Type B pancreatic cell (in vitro differentiated cells): Measurements from ENCODE around the gene RSPH10B. TPM values are rescaled to one million over a fixed set of nuclear protein-coding genes. Genes with fewer than 3 reads are reported as not detected.
A peak's percentile ranks its signal among the peaks of the same experiment; 100 is the strongest.
"Not testable (repeated sequence)": the region's sequence is repeated elsewhere in the genome, so short reads cannot be mapped to it uniquely, and the experiment has no call there.

Source experiments
- DNase-seq: peaks from one replicate; pipeline ENCODE4 v3.0.0; 2021; ENCODE audit warnings: mixed read lengths; ENCODE audit not compliant: unreplicated experiment; ENCODE audit errors: extremely low spot score
- H3K27ac Mint-ChIP-seq: 2 replicates; pipeline ENCODE4 v1.8.0; 2021; ENCODE audit warnings: mild to moderate bottlenecking, mixed read lengths
- H3K27me3 Mint-ChIP-seq: 2 replicates; pipeline ENCODE4 v1.8.0; 2021; ENCODE audit warnings: mixed read lengths
- H3K36me3 Mint-ChIP-seq: 2 replicates; pipeline ENCODE4 v1.8.0; 2021; ENCODE audit warnings: mixed read lengths
- H3K4me1 Mint-ChIP-seq: one replicate; pipeline ENCODE4 v1.8.0; 2021; ENCODE audit warnings: mixed read lengths; ENCODE audit not compliant: unreplicated experiment
- H3K4me3 Mint-ChIP-seq: 2 replicates; pipeline ENCODE4 v1.8.0; 2021; ENCODE audit warnings: mild to moderate bottlenecking, mixed read lengths
- H3K9me3 Mint-ChIP-seq: 2 replicates; pipeline ENCODE4 v1.8.0; 2021; ENCODE audit warnings: mixed read lengths
- CTCF ChIP-seq: fragments of 200-600 bp; sonication (generic); conservative IDR thresholded peaks from 2 replicates; pipeline ENCODE4 v1.5.0; 2021; ENCODE audit warnings: antibody characterized with exemption, mild to moderate bottlenecking
- total RNA-seq: library from RNA; stranded (reverse); gene quantifications from 2 replicates; pipeline ENCODE4 v1.2.1, GENCODE V29; 2021; ENCODE audit warnings: low replicate concordance

Gene RSPH10B
- total RNA-seq, 1 donor from 2014 or later: 0.85 TPM

DNA sequence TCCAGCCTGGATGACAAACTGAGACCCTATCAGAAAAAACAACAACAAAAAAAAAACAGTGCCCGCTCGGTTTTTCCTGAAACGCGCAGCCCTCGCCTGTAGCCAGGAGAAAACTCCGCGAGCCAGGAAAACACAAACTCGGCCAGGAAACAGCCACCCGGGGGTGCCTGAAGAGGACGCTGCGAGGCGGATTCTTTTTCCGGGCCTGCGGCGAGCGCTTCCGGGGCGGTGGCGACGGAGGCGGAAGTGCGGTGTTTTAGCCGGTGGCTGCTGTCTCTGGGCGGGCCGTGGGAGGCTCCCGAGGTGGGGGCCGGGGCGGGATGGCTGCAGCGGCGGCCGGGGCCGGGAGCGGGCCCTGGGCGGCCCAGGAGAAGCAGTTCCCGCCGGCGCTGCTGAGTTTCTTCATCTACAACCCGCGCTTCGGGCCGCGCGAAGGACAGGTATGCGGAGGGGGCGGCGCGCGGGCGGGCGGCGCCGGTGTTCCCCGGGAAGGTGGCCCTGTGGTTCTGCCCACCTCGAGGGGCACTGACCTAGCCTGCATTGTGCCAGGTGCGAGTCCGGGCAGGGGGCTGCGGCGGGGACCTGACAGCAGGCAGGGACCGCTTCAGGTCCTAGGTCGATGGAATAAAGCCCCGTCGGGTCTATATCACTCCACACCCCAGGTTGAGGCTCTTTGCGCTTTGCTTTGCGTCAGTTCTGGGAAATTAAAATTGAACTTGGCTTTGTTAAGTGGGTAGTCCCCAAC, 71.8 kb downstream of the RSPH10B start, which contains the start of gene CCZ1:
Gene CCZ1 (plus strand): TSS at position 254 of the 745 bp plus-strand sequence. CDS start 67 bp downstream, at position 321.
- peak; percentile 38 for TF ChIP-seq CTCF
- peak within 1 kb of the TSS; percentile 86 for H3K4me3 Mint-ChIP-seq
- not testable (repeated sequence) for H3K9me3 Mint-ChIP-seq, H3K27me3 Mint-ChIP-seq, H3K4me1 Mint-ChIP-seq, H3K36me3 Mint-ChIP-seq
- peak; percentile 71 for DNase-seq
- peak within 1 kb of the TSS; percentile 87 for H3K27ac Mint-ChIP-seq

DNA sequence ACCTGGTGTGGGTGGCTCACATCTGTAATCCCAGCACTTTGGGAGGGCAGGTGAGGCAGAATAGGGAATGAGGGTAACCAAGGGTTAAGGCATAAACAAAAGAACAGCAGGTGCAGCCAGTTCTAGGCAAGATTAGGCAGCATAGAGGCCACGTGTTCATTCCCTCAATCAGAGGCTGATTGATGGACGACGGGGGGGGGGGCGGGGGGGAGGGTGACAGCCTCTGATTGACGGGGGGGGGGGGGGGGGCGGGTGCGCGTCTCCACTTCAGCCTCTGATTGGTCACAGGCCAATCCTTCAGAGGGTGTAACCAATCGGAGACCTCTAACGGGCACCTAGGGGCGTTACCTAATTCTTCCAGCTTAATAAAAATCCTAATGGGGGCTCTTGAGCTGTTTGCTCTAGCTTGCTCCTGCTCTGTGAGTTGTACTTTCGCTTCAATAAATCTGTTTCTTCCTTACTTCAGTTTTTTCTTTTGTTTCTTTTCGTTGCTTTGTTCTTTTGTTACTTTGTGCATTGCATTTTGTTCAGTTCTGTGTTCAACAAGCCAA, 73.0 kb downstream of the RSPH10B start:
- not testable (repeated sequence) for H3K4me1 Mint-ChIP-seq, DNase-seq, H3K36me3 Mint-ChIP-seq, H3K9me3 Mint-ChIP-seq, H3K27me3 Mint-ChIP-seq
- Mint-ChIP-seq H3K27ac (peak overlapping the region; percentile 87), H3K4me3 (peak overlapping the region; percentile 83)

DNA sequence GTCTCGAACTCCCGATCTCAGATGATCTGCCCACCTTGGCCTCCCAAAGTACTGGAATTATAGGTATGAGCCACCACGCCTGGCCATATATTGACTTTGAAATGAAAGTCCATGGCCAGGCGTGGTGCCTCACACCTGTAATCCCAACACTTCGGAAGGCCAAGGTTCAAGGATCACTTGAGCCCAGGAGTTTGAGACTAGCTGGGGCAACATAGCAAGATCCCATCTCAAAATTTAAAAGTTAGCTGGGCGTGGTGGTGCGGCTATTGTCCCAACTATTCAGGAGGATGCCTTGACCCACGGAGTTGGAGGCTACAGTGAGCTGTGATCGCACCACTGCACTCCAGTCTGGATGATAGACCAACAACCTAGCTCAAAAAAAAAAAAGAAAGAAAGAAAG, 78.0 kb downstream of the RSPH10B start:
- no peak overlapping the region for H3K4me3 Mint-ChIP-seq
- no peak for TF ChIP-seq CTCF
- no peaks in the 10 kb centered on the region for H3K9me3 Mint-ChIP-seq
- H3K4me1 Mint-ChIP-seq: no peaks in the 10 kb centered on the region
- H3K36me3 Mint-ChIP-seq: no peaks in the 10 kb centered on the region
- no peak for DNase-seq
- H3K27me3 Mint-ChIP-seq: no peaks in the 10 kb centered on the region
- H3K27ac Mint-ChIP-seq: no peak overlapping the region

- H3K27ac Mint-ChIP-seq, H3K9me3 Mint-ChIP-seq, H3K27me3 Mint-ChIP-seq, H3K36me3 Mint-ChIP-seq, DNase-seq, H3K4me1 Mint-ChIP-seq, H3K4me3 Mint-ChIP-seq: not testable (repeated sequence)
Observed at GRCh38 chr7:5890244-5890643, 80.2 kb downstream of the RSPH10B start.

- not testable (repeated sequence) for H3K9me3 Mint-ChIP-seq, H3K4me1 Mint-ChIP-seq, H3K36me3 Mint-ChIP-seq, DNase-seq, H3K27me3 Mint-ChIP-seq, H3K4me3 Mint-ChIP-seq, H3K27ac Mint-ChIP-seq
Observed at GRCh38 chr7:5888021-5888420, 82.5 kb downstream of the RSPH10B start.

DNA sequence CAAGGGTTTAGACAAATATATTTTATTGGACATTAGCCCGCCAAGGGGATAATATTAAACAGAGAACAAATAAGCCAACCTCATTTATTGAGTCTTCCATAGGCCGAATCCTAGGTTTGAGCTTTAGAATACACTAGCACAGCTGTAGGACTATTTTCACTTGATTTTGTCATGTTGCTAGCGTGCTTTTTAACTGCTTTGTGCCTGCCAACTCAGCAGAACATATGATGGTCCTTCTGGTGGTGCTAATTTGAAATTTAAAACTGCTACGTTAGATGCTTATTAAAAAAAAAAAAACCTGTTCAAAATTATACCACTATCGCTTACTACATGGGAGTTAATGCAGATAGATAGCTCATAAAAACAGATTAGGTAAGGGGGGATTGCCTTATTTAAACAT, 86.1 kb downstream of the RSPH10B start:
- not testable (repeated sequence) for H3K9me3 Mint-ChIP-seq, DNase-seq, H3K36me3 Mint-ChIP-seq, H3K27me3 Mint-ChIP-seq, H3K4me3 Mint-ChIP-seq, H3K27ac Mint-ChIP-seq, H3K4me1 Mint-ChIP-seq

- H3K27ac Mint-ChIP-seq, H3K36me3 Mint-ChIP-seq, H3K9me3 Mint-ChIP-seq, DNase-seq, H3K4me3 Mint-ChIP-seq, H3K4me1 Mint-ChIP-seq, H3K27me3 Mint-ChIP-seq: not testable (repeated sequence)
Observed at GRCh38 chr7:5880106-5880505, 90.4 kb downstream of the RSPH10B start.

DNA sequence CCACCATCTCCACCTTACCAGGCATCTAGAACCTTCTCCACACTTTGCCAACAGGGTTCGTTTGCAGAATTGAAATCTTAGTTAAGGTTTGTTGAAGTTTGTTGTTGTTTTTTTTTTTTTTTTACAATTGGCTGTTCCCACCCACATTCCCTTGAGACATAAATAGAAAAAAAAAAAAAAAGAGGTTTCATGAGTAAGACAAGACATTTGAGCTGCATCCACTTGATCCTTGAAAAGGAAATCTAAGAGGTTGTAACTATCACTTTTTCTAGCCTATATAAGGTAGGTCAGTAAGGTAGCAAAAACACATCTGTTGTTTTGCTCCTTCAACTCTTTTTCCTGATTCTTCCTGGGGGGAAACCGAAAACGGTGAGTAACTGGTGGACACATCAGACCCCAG, 90.9 kb downstream of the RSPH10B start:
- not testable (repeated sequence) for H3K27me3 Mint-ChIP-seq, H3K9me3 Mint-ChIP-seq, H3K4me1 Mint-ChIP-seq, DNase-seq, H3K27ac Mint-ChIP-seq, H3K36me3 Mint-ChIP-seq, H3K4me3 Mint-ChIP-seq

Other genes starting within 250 kb of the RSPH10B start
- 26.9 and 35.8 TPM in 2 replicates for gene RNF216, start 189.0 kb downstream of the RSPH10B start, total RNA-seq
- gene OCM, start 89.9 kb downstream of the RSPH10B start, total RNA-seq: not detected in 2 replicates
- gene CCZ1, start 72.0 kb downstream of the RSPH10B start, total RNA-seq: 78.3 and 82.6 TPM in 2 replicates
- 20.6 and 22.6 TPM in 2 replicates for gene PMS2, start 38.4 kb upstream of the RSPH10B start, total RNA-seq
- gene AIMP2, start 38.6 kb upstream of the RSPH10B start, total RNA-seq: 40.2 and 40.5 TPM in 2 replicates
- 0.31 TPM in 1 of 2 replicates, not detected in the other for gene ANKRD61, start 60.7 kb upstream of the RSPH10B start, total RNA-seq
- gene EIF2AK1, start 88.5 kb upstream of the RSPH10B start, total RNA-seq: 107 and 118 TPM in 2 replicates
- gene USP42, start 134.3 kb upstream of the RSPH10B start, total RNA-seq: 17.0 and 19.7 TPM in 2 replicates